ENCODE results near the gene KLF16.
"Not testable (repeated sequence)": the region's sequence is repeated elsewhere in the genome, so short reads cannot be mapped to it uniquely, and the experiment has no call there.

KLF16 gene

DNA sequence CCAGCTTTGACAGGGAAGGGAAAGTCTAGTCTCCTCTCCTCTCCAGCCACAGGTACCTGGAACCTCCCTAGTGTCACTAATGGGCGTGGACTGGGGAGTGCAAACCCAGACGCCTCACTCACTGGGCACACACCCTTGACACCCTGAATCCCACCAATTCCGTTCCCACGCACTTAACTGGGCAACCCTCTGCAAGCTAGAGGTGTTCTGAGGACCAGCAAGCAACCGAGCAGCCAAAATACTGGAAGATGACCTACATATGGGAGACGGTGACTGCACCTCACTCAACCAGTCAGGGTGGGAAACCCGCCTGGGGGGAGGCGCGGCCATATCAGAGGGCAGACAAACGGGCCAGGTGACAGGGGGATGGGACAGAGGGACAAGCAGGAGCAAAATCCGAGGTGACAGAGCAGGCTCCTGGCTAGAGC is 20.9 kb upstream of the KLF16 start:
- DNase-seq (ENCODE audit: low read depth), result no peak

DNA sequence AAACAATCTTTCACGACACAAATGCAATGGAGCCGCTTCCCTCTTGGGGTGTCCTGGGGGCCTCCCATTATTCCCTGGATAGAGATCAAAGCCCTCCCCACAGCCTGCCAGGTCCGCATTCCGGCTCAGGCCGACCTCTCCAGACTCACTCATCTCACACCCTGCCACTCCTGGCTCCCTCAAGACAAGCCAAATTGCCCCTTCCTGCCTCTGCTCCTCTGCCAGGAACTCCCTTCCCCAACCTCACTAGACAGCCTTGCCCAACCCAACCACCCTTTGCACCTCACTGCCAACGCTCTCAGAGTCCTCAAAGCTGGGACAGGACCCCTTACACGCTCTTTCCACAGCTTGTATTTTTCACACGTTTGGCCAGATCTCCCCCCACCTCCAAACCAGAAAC is 20.4 kb upstream of the KLF16 start:
- no peak for DNase-seq (ENCODE audit: low read depth)

DNA sequence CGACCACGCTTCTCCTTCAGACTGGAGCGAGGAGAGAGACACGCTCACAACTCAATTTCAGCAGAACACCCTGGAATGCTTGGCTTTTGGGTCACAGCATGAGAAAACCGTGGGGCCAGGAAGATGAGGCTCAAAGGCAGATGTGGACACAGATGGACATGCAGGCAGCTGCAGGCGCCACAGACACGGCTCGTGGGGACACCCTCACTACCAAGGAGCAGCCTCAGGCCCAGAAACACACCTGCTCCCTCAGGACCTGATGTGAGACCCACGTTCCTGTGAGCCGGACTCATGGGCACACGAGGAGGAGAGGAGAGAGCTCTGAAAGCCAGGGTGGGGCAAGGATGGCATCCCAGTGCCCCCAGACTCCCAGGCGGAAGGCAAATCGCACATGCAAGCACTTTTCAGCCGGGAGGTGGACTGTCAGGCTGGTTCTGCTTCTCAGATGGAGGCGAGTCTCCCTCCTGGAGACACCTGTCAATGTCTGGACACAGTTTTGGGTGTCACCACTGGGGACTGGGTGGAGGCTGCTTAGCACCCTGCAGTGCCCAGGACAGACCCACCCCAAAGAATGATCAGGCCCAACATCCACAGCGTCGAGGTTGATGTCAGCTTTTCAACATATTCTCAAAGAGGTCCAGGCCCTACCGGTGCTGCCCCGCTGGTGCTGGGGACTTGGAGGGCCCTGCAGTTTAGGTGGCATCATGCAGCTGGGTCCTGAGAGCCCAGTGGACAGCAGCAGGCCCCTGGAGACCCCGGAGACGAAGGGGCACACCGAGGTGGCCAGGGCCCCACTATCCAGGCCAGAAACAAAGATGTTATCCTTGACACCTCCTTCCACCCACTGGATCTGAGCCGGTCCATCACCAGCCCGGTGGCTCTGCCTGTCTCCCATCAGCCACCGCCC is 19.7 kb upstream of the KLF16 start:
- DNase-seq (ENCODE audit: low read depth), result no peak

DNA sequence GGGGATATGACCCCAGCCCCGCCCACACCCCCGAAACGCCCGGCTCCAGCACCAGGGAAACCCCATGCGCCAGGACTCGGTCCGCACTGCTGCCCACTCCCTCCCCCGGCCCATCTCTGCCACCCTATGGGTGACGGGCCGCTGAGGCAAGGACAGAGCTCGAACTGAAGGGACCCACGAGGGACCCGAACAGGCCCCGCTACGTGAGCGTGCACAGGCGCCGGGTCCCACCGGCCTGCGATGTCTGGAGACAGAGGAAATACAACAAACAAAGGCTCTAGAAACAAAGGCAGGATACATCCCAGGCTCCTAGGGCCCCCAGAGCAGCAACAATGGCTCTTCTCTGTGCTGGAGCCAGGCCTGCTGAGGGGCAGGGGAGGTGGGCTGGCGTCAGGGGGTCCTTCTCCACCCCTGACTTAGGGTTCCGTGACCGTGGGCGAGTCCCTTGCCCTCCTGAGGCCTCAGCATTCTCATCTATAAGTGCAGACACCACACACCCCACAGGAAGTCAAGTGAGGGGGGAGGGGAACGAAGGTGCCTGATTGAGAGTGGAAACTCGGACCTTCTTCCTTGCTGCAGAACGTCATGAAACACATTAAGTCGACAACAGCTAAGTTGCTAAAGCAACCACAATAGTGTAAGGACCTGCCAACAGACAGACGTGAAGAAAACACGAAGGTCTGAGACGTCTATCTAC is 18.9 kb upstream of the KLF16 start:
- no peak for DNase-seq (ENCODE audit: low read depth)

DNA sequence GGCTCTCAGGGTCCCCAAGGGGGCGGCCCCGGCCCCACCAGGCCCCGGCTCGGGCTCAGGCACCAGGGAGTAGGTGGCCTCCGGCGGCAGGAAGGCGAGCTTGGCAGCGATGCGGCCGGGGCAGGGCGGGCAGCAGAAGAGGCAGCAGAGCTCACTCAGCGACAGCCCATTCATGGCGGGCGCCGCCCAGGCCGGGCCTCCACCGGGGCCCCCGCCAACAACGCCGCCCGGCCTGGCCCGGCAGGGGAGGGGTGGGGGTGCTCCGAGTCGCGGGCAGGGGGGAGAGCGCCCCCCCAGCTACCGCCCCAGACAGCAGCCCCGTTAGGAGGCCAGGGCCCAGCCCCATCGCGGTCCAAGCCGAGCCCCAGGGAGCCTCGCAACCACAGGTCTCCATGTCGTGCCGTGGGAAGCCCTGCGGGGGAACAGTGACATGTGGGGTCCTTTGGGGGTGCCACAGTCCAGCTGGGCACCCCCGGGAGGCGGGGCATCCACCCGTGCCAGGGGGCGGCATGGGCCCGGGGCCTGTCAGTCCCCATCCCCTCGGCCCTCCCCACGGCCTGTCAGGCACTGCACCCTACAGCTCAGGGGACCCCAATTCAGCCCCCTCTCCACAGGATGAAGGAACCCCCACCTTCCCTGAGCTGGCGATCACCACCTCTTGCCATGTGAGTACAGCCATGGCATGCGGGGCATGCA is 18.2 kb upstream of the KLF16 start:
- not testable (repeated sequence) for DNase-seq (ENCODE audit: low read depth)

DNA sequence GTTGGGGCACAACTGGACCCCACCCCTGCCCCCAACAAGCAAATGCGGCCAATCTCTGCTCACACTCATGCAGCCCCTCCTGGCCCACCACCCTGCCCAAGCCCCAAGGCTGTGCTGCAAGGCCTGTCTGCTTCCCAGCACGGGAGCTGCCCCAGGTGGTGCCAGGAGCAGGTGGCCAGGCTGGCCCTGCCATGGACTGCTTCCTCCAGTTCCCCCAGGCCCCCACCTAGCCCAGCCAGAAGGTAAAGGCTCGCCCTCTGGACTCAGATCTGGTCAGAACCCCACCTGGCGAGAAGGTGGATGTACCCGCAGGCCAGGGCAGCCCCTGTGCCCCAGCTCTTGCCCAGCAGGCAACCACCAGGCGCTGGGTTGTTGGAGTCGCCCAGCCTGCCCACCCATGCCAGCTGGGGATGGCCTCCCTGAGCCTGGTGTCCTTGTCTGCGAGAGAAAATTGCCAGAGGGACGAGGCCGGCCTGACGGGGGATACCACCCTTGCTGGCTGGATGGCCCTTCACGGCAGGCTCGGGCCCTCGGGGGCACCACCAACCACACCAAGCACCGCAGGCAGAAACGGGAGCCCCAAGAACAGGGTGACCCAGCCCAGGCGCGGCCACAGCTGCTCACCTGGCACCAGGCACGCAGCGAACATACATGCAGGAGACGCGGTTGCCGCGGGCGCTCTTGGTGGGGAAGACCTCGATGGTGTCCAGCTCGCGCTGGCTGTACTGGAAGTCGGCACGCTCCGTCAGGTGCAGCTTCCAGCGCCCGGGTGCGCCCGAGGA is 17.4 kb upstream of the KLF16 start:
- no peak for DNase-seq (ENCODE audit: low read depth)

- not testable (repeated sequence) for DNase-seq (ENCODE audit: low read depth)
These were observed 16.6 kb upstream of the KLF16 start for GRCh38 chr19:1879982-1880381.

- not testable (repeated sequence) for DNase-seq (ENCODE audit: low read depth)
These were observed 15.2 kb upstream of the KLF16 start for GRCh38 chr19:1878583-1878982.

DNA sequence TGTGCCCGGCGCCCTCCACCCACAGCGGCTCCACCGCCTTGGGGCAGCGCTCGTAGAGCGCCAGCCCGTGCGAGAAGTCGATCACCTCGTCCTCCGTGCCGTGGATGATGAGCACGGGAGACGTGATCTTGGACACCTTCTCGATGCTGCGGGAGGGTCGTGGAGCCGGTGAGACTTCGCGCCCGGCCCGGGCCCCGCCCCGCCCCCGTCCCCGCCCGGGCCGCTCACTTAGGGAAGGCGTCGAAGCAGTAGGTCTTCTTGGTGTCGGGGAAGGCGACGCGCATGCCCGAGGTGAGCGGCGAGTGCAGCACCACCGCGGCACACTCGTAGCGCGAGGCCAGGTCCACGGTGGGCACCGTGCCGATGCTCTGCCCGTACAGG is 13.9 kb upstream of the KLF16 start:
- DNase-seq (ENCODE audit: low read depth), result not testable (repeated sequence)

DNA sequence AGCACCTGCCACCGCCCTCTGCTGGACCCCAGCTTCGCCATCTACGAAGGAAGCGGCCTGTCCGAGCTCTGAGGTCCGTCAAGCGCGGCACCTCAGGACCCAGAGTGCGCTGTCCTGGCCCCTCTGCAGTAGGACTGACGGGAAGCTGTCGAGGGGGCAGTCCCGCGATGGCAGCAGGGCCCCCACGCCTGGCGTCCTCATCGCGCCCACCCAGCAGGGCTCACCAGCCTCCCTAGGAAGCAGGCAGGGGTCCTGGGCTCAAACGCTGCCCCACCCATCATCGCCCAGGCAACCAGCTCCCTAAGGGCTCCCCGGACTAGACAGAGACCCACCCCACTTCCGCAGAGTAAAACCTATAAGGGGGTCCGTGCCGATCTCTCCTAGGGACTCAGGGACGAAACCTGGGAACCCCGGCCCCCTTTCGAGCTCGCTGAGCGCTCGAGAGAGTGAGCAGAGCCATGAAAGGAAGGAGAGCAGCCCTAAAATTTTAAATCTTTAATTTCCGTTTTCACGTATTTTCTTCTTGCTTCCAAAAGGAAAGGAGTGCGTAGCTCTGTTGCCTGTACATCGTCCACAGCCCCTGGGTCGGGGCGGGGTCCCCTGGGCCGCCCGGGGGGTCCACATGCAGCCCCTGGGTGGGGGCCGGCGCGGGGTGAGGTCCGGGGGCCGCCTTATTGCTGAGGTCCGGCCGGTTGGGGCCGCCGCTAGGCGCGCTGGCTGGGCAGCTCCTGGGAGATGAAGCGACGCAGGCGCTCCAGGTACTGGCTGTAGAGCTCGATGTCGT is 13.3 kb upstream of the KLF16 start:
- DNase-seq (ENCODE audit: low read depth), result not testable (repeated sequence)

DNA sequence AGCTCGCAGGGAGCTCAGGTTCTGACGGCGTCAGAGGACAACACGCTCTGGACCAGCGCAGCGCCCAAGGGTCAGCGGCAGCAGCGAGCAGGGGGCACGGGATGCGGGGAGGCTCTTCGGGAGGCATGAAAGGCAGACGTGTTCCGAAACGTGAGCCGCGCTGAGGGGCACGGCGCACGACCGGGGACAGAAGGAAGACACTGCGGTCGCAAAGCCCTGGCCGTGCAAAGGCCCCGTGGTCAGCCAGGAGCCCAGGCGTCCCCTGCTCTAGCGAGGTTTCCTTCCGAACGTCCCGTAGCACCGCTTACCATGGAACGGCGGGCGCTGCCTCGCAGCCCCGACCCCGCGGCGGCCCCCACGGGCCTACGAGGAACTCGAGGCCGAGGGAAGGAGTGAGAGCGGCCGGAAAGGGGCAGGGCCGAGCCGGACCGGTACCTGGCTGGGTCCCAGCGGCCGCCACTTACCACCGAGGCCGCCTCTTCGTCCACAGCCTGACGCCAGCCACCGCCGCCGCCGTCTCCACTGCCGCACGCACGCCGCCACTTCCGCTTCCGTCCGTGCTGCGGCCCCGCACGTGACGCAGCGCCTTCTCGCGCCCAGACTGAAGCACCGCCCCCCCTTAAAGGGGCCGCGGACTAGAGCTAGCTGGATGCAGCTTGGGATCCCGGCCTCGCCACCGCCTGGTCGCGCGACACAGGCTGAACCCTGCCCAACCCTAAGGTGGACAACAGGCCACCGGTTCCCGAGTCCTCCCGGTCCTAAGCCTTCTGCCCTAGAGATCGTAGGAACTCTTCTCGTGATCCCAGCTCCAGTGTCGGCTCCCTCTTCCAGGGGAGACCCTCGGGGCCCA is 12.5 kb upstream of the KLF16 start:
- DNase-seq (ENCODE audit: low read depth), result peak; percentile 70

DNA sequence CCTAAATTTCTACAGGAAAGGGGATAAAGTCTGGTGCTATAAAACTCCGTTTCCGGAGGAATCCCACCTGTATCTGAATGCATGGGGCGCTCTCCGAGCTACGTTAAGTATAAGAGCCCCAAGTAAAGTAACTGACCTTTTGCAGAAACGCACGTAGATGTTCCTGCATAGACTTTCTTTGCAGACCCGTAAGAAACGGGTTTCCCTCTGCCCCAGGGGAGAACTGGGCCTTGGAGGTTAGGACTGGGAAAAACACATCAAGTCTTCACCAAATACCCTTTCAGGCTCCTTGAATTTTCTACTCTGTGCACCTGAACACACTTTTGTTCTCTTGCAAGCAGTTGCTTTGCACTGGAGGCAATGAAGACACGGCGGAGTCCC is 11.9 kb upstream of the KLF16 start:
- DNase-seq (ENCODE audit: low read depth), result not testable (repeated sequence)

DNA sequence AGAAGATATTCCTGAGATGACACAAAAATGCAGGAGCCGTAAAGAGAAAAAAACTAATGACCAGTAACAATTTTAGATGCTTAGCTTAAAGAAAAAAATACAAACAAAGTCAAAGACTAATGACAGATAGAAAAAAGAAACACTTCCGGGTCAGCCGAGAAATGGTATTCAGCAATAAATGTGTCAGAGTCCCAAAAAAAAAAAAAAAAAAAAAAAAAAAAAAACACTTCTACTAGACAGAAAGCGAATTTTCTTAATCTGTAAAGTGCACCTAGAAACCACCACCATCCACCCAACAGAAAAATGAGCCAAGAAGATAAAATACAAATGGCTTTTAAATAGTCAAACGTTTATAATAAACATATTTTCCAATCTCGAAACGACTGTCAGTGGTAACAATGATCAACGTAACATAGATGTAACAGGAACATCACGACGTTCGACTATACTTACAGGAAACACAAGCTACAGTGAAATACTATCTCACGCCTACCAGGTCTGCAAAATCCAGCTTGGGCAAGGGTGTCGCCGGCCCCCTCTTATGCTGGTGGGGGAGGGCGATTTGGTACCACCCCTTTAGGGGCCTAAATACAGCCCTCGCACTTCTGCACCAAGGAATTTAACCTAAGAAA is 11.3 kb upstream of the KLF16 start:
- DNase-seq (ENCODE audit: low read depth), result no peak

DNA sequence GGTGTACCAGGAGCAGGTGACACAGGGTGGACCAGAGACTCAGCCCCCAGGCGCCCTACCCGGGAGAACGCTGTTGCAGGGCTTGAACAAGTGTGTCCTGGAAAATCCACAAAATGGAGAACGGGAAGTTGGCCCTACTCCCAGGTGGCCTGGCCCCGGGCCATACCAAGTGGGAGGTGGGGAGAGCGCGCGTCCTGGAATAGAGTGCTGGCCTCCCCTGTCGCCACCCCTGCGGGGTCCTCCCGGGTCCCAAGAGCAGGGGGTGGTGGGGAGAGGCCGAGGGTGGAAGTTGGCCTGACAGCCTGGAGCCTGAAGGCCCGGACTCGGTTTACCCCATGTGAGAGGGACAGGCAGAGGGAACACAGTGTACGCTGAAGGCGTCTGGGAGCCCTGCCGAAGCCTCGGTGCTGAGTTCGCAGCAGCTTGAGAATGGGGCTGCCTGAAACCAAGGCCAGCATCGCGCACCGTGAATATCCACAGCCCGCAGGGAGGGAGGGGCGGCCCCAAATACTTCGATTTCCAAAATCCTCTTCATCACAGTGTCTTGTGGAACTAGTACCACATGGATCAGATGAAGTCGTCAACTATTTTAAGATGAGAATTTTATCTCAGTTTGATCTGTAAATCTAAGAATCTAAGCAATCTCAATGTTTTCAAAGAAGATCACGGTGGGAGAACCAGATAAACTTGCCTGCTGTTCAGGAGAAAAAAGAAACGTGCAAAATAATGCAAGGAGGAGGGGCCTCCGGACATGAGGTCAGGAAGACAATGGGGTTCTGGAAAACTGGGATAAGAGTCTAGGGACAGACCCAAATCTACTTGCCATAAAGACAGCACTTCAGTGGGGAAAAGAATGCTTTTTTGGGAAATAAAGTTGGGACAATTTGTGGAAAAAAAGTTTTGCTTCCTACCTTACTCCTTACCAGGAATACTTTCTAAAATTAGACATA is 10.4 kb upstream of the KLF16 start:
- DNase-seq (ENCODE audit: low read depth), result no peak

DNA sequence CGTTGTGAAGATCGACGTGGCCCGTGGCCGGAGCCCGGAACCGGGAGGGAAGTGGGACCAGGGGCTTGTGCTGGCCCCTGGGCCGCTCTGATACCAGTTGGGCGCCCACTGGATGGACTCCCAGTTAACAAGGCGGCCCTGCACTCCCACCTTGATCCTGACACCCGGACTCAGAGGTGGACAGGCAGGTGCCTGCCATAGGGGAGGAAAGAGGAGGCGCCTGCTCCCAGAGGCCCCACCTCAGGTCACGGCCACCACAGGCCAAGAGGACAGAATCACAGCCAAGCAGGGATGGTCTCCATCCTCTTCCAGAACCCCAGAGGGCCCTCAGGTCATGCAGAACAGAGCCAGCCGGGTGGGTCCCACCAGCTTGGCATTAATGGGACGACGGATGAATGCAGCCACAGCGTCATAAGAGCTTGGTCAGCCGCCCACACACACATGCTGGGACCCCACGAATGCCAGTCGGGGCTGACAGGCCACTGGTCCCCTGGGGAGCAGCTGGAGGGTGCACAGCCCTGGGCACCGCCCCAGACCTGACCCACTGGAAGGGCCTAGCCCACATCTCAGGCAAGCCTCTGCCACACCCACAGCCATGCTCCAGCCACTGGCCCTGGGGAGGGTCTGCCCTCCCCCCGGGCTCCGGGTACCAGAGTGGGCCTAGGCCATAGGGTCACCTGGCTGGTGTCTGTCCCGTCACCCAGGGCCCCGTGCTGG is 9.6 kb upstream of the KLF16 start:
- no peak for DNase-seq (ENCODE audit: low read depth)

GRCh38 chr19:1871630-1872029 is 8.3 kb upstream of the KLF16 start:
- no peak for DNase-seq (ENCODE audit: low read depth)

DNA sequence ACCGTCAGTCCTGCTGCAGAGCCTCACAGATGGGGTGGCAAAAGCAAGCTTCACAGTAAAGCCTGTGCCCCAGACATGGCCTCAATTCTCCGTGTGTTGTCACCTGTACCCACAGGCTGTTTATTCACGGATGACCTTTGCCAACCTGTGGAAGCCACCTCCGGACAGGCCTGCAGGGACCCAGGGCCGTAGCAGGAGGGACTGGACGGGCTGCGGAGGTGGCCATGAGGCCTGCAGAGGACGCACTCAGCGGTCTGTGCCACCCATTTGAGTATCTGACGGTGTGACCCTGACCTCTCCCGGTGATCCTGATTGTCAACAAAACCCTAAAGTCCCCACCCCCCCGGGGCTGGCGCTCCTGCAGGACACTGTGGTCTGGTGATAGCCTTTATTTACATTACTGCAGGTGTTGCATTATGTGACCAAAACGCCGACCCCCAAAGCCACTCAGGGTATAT is 7.8 kb upstream of the KLF16 start:
- DNase-seq (ENCODE audit: low read depth), result no peak

- DNase-seq (ENCODE audit: low read depth), result no peak
These were observed 5.6 kb upstream of the KLF16 start for GRCh38 chr19:1868971-1869370.
